PFSK-1 (cell line): Measurements from ENCODE around the gene MMP8.

ENCODE experiments used
- POLR2AphosphoS5 ChIP-seq: IDR thresholded peaks from 2 replicates; pipeline ENCODE4 v1.6.1; 2012; ENCODE audit warnings: low read depth, mild to moderate bottlenecking, control low read depth, low read length, moderate library complexity
- SIN3A ChIP-seq: IDR thresholded peaks from 2 replicates; pipeline ENCODE4 v1.6.1; 2012; ENCODE audit warnings: mild to moderate bottlenecking, low read length, moderate library complexity, borderline replicate concordance; ENCODE audit not compliant: insufficient read depth

DNA sequence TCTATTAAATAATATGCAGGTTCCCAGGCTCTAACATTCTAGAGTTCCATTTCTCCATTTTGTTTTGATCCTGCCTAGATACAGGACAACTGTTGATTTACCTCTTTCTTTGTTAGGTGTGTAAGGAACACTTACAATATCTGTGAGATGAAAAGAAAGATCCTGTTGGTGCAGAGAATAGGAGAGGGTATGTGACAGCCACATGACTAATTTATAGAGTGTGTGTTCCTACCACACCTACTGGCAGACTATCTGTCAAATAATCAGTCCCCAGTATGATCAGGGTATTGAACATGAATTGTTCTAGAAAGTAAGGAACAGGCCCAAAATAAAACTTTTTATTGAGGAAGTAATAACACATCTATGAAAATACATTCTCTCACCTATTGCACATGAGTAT lies 45.4 kb upstream of the MMP8 start:
- TF ChIP-seq POLR2AphosphoS5 (no peak), SIN3A (no peak)
